ENCODE results near the gene RAI1. TPM values are rescaled to one million over a fixed set of nuclear protein-coding genes. Genes with fewer than 3 reads are reported as not detected.

Gene RAI1
- total and polyA plus RNA-seq, 2 of the 13 experiments (the other 11 are each of a cell fraction or from before 2014, with no cell fraction given): 3.4 to 5.2 TPM

DNA sequence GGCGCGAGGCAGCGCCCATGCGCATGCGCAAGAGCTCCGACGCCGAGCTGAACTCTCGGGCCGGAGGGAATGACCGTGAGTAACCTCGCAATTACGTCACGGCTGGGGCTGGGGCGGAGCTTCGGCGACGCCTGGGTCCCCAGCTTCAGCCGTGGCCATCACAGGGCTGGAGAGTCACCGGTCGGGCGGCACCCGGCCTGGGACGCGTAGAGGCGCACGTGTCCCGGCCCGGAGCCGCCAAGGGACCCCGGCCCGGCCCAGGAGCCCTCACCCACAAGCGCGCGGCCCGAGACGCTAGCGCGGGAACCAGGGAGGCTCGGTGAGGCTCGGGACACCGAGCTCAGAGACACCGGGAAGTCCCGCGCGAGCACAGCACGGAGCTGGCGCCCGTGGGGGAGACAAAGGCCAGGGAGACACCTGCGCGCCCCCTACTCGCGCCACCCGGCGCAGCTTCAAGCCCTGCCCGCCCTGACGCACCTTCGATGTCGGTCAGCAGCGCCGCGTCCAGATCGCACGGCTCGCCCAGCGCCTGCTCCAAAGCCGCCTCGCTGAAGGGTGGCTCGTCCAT is 155.1 kb downstream of the RAI1 start (continued):
- TF ChIP-seq, protein P1, sequence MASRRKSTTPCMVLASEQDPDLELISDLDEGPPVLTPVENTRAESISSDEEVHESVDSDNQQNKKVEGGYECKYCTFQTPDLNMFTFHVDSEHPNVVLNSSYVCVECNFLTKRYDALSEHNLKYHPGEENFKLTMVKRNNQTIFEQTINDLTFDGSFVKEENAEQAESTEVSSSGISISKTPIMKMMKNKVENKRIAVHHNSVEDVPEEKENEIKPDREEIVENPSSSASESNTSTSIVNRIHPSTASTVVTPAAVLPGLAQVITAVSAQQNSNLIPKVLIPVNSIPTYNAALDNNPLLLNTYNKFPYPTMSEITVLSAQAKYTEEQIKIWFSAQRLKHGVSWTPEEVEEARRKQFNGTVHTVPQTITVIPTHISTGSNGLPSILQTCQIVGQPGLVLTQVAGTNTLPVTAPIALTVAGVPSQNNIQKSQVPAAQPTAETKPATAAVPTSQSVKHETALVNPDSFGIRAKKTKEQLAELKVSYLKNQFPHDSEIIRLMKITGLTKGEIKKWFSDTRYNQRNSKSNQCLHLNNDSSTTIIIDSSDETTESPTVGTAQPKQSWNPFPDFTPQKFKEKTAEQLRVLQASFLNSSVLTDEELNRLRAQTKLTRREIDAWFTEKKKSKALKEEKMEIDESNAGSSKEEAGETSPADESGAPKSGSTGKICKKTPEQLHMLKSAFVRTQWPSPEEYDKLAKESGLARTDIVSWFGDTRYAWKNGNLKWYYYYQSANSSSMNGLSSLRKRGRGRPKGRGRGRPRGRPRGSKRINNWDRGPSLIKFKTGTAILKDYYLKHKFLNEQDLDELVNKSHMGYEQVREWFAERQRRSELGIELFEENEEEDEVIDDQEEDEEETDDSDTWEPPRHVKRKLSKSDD (CRISPR knock-in tag; IDR thresholded peaks at IDR 0.05; ENCODE audit: low read depth): peak; percentile 61; the same call in 1 of the 2 replicates
- TF ChIP-seq, protein P2, sequence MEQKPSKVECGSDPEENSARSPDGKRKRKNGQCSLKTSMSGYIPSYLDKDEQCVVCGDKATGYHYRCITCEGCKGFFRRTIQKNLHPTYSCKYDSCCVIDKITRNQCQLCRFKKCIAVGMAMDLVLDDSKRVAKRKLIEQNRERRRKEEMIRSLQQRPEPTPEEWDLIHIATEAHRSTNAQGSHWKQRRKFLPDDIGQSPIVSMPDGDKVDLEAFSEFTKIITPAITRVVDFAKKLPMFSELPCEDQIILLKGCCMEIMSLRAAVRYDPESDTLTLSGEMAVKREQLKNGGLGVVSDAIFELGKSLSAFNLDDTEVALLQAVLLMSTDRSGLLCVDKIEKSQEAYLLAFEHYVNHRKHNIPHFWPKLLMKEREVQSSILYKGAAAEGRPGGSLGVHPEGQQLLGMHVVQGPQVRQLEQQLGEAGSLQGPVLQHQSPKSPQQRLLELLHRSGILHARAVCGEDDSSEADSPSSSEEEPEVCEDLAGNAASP (CRISPR knock-in tag; IDR thresholded peaks at IDR 0.05; ENCODE audit: borderline replicate concordance): peak; percentile 94; the same call in 1 of the 2 replicates
- TF ChIP-seq, protein P3, sequence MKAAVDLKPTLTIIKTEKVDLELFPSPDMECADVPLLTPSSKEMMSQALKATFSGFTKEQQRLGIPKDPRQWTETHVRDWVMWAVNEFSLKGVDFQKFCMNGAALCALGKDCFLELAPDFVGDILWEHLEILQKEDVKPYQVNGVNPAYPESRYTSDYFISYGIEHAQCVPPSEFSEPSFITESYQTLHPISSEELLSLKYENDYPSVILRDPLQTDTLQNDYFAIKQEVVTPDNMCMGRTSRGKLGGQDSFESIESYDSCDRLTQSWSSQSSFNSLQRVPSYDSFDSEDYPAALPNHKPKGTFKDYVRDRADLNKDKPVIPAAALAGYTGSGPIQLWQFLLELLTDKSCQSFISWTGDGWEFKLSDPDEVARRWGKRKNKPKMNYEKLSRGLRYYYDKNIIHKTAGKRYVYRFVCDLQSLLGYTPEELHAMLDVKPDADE (CRISPR knock-in tag; IDR thresholded peaks at IDR 0.05): no peak
- TF ChIP-seq ZBTB7B (CRISPR knock-in tag; IDR thresholded peaks at IDR 0.05) (peak; percentile 71), HNRNPH1 (optimal IDR thresholded peaks at IDR 0.05; ENCODE audit: low read depth, low read length) (no peak), SCMH1 (CRISPR knock-in tag; IDR thresholded peaks at IDR 0.05; ENCODE audit: borderline replicate concordance) (no peak), KLF13 (CRISPR knock-in tag; IDR thresholded peaks at IDR 0.05) (peak; percentile 27; the same call in 1 of the 2 replicates), MIER2 (CRISPR knock-in tag; IDR thresholded peaks at IDR 0.05) (peak; percentile 13; the same call in 1 of the 2 replicates), SIX4 (CRISPR knock-in tag; IDR thresholded peaks at IDR 0.05) (peak; percentile 43; the same call in 1 of the 2 replicates), ZNF264 (CRISPR knock-in tag; IDR thresholded peaks at IDR 0.05) (peak; percentile 83; the same call in 1 of the 2 replicates), ZNF616 (CRISPR knock-in tag; IDR thresholded peaks at IDR 0.05; ENCODE audit: low read depth) (0 out of 2 replicates have a peak, but pooled peaks have one; percentile 35), RFX3 (CRISPR knock-in tag; IDR thresholded peaks at IDR 0.05) (no peak), AGO2 (optimal IDR thresholded peaks at IDR 0.05; ENCODE audit: low read depth, low read length) (peak; percentile 97), ZNF160 (CRISPR knock-in tag; IDR thresholded peaks at IDR 0.05) (no peak; the same call in 1 of the 2 replicates), NKX3-1 (CRISPR knock-in tag; IDR thresholded peaks at IDR 0.05) (peak; percentile 84; the same call in 1 of the 2 replicates), ZNF556 (CRISPR knock-in tag; IDR thresholded peaks at IDR 0.05; ENCODE audit: borderline replicate concordance) (peak; percentile 25; the same call in 1 of the 2 replicates), RBM39 (IDR thresholded peaks at IDR 0.05; ENCODE audit: low read depth, low read length, poor library complexity, severe bottlenecking) (peak; percentile 54), ZNF75D (CRISPR knock-in tag; IDR thresholded peaks at IDR 0.05; ENCODE audit: borderline replicate concordance) (no peak), HCFC1 (IDR thresholded peaks at IDR 0.05; ENCODE audit: low read depth, low read length) (no peak; the same call in 1 of the 2 replicates), ZNF367 (CRISPR knock-in tag; IDR thresholded peaks at IDR 0.05; ENCODE audit: borderline replicate concordance) (no peak; the same call in 1 of the 2 replicates), ZNF510 (CRISPR knock-in tag; IDR thresholded peaks at IDR 0.05; ENCODE audit: low read depth) (0 out of 2 replicates have a peak, but pooled peaks have one; percentile 48)
- TF ChIP-seq, protein P4, sequence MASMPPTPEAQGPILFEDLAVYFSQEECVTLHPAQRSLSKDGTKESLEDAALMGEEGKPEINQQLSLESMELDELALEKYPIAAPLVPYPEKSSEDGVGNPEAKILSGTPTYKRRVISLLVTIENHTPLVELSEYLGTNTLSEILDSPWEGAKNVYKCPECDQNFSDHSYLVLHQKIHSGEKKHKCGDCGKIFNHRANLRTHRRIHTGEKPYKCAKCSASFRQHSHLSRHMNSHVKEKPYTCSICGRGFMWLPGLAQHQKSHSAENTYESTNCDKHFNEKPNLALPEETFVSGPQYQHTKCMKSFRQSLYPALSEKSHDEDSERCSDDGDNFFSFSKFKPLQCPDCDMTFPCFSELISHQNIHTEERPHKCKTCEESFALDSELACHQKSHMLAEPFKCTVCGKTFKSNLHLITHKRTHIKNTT (CRISPR knock-in tag; IDR thresholded peaks at IDR 0.05): no peak
- TF ChIP-seq, protein P5, sequence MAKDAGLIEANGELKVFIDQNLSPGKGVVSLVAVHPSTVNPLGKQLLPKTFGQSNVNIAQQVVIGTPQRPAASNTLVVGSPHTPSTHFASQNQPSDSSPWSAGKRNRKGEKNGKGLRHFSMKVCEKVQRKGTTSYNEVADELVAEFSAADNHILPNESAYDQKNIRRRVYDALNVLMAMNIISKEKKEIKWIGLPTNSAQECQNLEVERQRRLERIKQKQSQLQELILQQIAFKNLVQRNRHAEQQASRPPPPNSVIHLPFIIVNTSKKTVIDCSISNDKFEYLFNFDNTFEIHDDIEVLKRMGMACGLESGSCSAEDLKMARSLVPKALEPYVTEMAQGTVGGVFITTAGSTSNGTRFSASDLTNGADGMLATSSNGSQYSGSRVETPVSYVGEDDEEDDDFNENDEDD (CRISPR knock-in tag; IDR thresholded peaks at IDR 0.05; ENCODE audit: borderline replicate concordance): no peak

Measured in HepG2 (cell line).